Activated B cell treated with CpG ODN at 0.5 μM for 24 hours (primary cell): ENCODE data around the gene RCBTB2. TPM values are rescaled to one million over a fixed set of nuclear protein-coding genes. Genes with fewer than 3 reads are reported as not detected.

Experiments used
- ATAC-seq: fragments of 200-7000 bp; cut with Tn5 transposase; one replicate; pipeline ENCODE4 v1.10.0; 2021; ENCODE audit warnings: low read depth, mild to moderate bottlenecking, moderate library complexity
- CTCF ChIA-PET: fragments of 350-600 bp; sonication (Branson Sonifier 250); formaldehyde crosslinking; loops from one replicate; lab custom pipeline; 2021; ENCODE audit warnings: antibody characterized with exemption; lab: Charles Lee
- POLR2A ChIA-PET: fragments of 350-600 bp; sonication (Branson Sonifier 250); formaldehyde crosslinking; loops from one replicate; lab custom pipeline; 2021; ENCODE audit warnings: antibody characterized with exemption; lab: Charles Lee
- DNase-seq: peaks from one replicate; pipeline ENCODE4 v3.0.0; 2022
- H3K27ac Mint-ChIP-seq: one replicate; pipeline ENCODE4 v1.8.0; 2020; ENCODE audit warnings: mixed read lengths
- H3K27me3 Mint-ChIP-seq: one replicate; pipeline ENCODE4 v1.8.0; 2021; ENCODE audit warnings: mixed read lengths
- H3K36me3 Mint-ChIP-seq: one replicate; pipeline ENCODE4 v1.8.0; 2021; ENCODE audit warnings: low read depth, mixed read lengths
- H3K4me1 Mint-ChIP-seq: one replicate; pipeline ENCODE4 v1.8.0; 2021; ENCODE audit warnings: mixed read lengths
- H3K4me3 Mint-ChIP-seq: one replicate; pipeline ENCODE4 v1.8.0; 2020; ENCODE audit warnings: mild to moderate bottlenecking, mixed read lengths
- H3K9me3 Mint-ChIP-seq: one replicate; pipeline ENCODE4 v1.8.0; 2020; ENCODE audit warnings: mixed read lengths
- CTCF ChIP-seq: fragments of 200-600 bp; IDR thresholded peaks from one replicate; pipeline ENCODE4 v1.8.0; 2022; ENCODE audit warnings: antibody characterized with exemption, mild to moderate bottlenecking
- intact Hi-C: fragments of 100-400 bp; cut with micrococcal nuclease; formaldehyde crosslinking; loops from one replicate; pipeline ENCODE4 v1.15.1; 2024
- total RNA-seq: library from RNA; stranded (reverse); gene quantifications from 2 replicates; pipeline ENCODE4 v1.2.3, GENCODE V29; 2022

The RCBTB2 gene
- total RNA-seq, 1 donor from 2014 or later: 2.4 TPM

GRCh38 chr13:48449656-48450055 lies 83.2 kb downstream of the RCBTB2 start:
- Mint-ChIP-seq H3K9me3 (peaks cover 16% of the 10 kb centered on the region), H3K4me1 (peaks cover 7% of the 10 kb centered on the region), H3K27ac (no peak overlapping the region), H3K4me3 (no peak overlapping the region), H3K27me3 (no peaks in the 10 kb centered on the region), H3K36me3 (peaks cover 61% of the 10 kb centered on the region)
- no peak for ATAC-seq
- no peak for DNase-seq
- POLR2A ChIA-PET: no interaction called here
- intact Hi-C loops: no loop called here
- TF ChIP-seq CTCF: no peak
- CTCF ChIA-PET: no interaction called here

DNA sequence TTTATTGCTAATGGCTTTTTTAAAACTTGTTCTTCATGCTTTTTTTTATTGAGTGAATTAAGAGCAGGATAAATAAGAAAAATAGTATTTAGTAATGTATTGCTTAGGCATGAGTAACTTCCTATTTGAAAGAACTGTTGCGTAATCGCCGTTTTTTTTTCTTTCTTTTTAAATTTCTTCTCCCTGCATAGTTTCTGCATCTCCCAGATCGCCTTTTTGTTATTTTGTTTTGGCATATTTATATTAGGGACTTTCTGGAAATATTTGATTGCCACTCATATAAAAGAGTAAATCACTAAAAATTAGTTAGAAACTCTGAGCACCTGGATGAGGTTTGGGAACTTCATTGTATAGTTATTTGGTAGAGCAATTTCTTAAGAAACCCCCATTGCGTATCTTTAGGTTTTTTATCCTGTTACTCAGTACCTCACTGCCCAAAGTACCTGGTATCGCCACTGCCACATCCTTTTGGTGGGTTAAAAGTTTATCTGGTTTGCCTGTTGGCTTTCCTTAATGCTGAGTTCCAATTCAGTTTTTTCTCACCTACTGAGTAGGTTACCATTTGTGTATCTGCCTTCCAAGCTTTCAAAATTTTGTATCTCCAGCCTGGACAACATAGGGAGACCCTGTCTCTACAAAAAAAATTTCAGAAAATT lies 83.8 kb downstream of the RCBTB2 start:
- Mint-ChIP-seq H3K4me1 (peaks cover 7% of the 10 kb centered on the region), H3K36me3 (peaks cover 61% of the 10 kb centered on the region), H3K9me3 (peaks cover 16% of the 10 kb centered on the region), H3K4me3 (no peak overlapping the region), H3K27ac (no peak overlapping the region), H3K27me3 (no peaks in the 10 kb centered on the region)
- ChIA-PET POLR2A (no interaction called here), CTCF (no interaction called here)
- intact Hi-C loops: no loop called here
- ATAC-seq (no peak), DNase-seq (no peak)
- TF ChIP-seq CTCF: no peak

GRCh38 chr13:48448285-48448958 lies 84.5 kb downstream of the RCBTB2 start:
- intact Hi-C loops: no loop called here

DNA sequence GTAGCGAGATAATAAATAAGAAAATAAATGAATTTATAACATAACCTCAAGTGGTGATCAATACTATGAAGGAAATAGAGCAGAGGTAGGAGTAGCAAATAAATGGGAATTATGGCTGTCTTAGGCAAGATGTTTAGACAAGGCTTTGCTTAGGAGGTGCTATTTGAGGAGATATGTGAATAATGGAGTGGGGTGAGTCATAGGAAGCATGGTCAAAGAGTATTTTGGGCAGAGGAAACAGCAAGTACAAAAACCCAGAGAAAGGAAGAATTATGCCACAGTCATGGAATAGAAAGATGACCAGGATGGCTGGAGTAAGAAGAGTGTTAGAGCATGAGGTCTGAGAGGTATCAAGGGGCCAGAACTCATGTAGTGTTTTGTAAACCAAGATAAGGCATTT lies 86.4 kb downstream of the RCBTB2 start:
- peaks cover 10% of the 10 kb centered on the region for H3K9me3 Mint-ChIP-seq
- POLR2A ChIA-PET: no interaction called here
- intact Hi-C loops: no loop called here
- peaks cover 44% of the 10 kb centered on the region for H3K36me3 Mint-ChIP-seq
- H3K27ac Mint-ChIP-seq: no peak overlapping the region
- ATAC-seq (no peak), DNase-seq (no peak)
- no peaks in the 10 kb centered on the region for H3K27me3 Mint-ChIP-seq
- CTCF ChIA-PET: no interaction called here
- H3K4me1 Mint-ChIP-seq: peaks cover 7% of the 10 kb centered on the region
- no peak overlapping the region for H3K4me3 Mint-ChIP-seq
- no peak for TF ChIP-seq CTCF

More at GRCh38 chr13:48448285-48448958, 84.5 kb downstream of the RCBTB2 start:
- ChIA-PET CTCF (no interaction called here), POLR2A (no interaction called here)
- Mint-ChIP-seq H3K36me3 (peaks cover 58% of the 10 kb centered on the region), H3K27ac (no peak overlapping the region), H3K27me3 (no peaks in the 10 kb centered on the region), H3K4me3 (no peak overlapping the region), H3K4me1 (peaks cover 7% of the 10 kb centered on the region), H3K9me3 (peaks cover 14% of the 10 kb centered on the region)
- DNase-seq (no peak), ATAC-seq (no peak)
- no peak for TF ChIP-seq CTCF

DNA sequence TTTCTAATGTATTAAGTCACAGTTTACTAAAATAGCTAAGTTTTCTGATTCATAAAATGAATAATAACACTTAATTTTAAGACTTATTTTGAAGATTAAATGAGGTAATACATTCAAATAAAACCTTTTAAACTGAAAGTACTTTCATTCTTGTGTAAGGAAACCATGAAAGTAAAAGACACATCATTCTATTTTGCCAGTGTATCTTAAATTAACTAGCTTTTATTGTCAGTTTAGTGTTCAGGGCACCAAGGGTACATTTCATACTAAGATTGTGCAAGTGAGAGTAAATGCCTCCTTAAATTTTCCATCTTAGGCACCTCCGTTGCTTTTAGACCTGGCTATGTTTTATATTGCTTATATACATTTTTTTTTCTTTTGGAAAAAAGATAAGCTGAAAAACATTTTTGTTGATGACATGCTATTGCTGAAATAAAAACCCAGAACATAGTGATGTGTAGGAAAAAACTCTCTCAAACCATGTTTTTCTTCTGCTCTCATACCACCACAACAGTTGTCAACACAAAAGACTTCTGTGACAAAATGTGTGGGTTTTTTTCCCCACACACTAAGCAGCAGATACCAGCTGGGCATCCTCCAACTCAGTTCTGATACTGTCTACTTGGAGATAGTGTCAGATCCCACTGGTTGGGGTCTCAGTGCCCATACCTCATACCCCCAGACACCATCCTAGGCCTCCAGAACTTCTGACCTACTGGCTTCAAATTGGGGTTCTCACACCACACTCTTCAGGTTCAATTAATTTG lies 89.3 kb downstream of the RCBTB2 start:
- intact Hi-C loops: no loop called here
- ChIA-PET CTCF (no interaction called here), POLR2A (no interaction called here)
- H3K27ac Mint-ChIP-seq: no peak overlapping the region
- H3K27me3 Mint-ChIP-seq: no peaks in the 10 kb centered on the region
- no peak for TF ChIP-seq CTCF
- no peak overlapping the region for H3K4me3 Mint-ChIP-seq
- H3K4me1 Mint-ChIP-seq: peaks cover 8% of the 10 kb centered on the region
- peaks cover 22% of the 10 kb centered on the region for H3K36me3 Mint-ChIP-seq
- H3K9me3 Mint-ChIP-seq: no peaks in the 10 kb centered on the region
- ATAC-seq (no peak), DNase-seq (no peak)
